Renal cortical epithelial cell (primary cell): ENCODE data around the gene PPP2R5C. TPM values are rescaled to one million over a fixed set of nuclear protein-coding genes. Genes with fewer than 3 reads are reported as not detected.
A peak's percentile ranks its signal among the peaks of the same experiment; 100 is the strongest.
"Not testable (repeated sequence)": the region's sequence is repeated elsewhere in the genome, so short reads cannot be mapped to it uniquely, and the experiment has no call there.

Experiments used
- DNase-seq: peaks from one replicate; pipeline ENCODE4 v3.0.0-alpha.2; 2011; ENCODE audit warnings: low read depth
- total RNA-seq: library from RNA; depleted of rRNA; stranded (reverse); fragments of >200 nt; gene quantifications from 2 replicates; pipeline ENCODE4 v1.2.3, GENCODE V29; 2014

PPP2R5C gene
- total RNA-seq, 1 donor from 2014 or later: 96.9 TPM

DNA sequence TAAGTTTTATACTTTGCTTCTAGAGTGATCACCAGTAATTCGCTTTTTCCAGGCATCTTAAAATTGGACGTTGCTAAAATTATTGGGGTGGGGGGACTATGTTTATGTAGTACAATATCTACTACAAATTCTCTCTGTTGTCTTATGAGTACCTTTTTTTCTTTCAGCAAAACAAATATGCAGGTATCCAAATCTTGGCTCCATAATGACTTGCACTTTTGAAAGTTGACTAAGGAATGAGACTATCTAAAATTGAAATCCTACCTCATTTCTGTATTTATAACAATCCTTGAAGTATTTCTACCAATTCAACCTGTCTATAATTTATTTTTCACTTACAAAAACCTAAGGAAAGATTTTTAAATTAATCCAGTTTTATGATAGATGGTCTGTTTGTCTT, 205.2 kb downstream of the PPP2R5C start:
- no peak for DNase-seq

DNA sequence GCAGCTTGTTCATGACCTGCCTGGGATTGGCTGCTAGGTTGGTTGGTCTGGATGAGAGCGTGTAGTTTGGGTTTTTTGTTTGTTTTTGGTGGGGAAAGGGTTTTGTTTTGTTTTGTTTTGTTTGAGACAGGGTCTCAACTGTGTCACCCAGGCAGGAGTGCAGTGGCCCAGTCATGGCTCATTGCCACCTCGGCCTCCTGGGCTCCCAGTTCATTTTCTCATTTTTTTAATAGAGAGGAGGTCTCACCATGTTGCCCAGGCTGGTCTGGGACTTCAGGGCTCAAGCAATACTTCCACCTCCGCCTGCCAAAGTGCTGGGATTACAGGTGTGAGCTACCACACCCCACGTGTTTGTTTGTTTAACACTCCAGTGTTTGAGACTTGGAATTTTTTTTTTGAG, 206.7 kb downstream of the PPP2R5C start:
- no peak for DNase-seq

DNA sequence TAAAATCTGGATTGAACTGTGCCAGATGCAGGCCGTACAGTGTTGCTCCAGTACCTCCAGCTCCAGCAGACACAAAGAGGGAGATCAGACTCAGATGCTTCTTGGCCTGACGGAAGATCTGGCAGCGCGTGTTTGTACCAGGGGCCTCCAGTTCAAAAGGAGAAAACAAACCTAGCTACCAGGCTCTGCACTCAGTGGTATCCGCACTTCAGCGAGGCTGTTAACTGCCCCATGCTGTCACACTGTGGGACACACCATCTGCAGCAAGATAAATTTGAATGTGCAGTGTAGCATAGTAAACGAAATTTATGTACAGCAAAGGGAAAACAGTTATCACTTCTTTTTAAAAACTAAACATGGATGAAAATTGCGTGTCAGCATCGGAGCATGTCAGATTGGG, 208.0 kb downstream of the PPP2R5C start:
- DNase-seq: no peak

DNA sequence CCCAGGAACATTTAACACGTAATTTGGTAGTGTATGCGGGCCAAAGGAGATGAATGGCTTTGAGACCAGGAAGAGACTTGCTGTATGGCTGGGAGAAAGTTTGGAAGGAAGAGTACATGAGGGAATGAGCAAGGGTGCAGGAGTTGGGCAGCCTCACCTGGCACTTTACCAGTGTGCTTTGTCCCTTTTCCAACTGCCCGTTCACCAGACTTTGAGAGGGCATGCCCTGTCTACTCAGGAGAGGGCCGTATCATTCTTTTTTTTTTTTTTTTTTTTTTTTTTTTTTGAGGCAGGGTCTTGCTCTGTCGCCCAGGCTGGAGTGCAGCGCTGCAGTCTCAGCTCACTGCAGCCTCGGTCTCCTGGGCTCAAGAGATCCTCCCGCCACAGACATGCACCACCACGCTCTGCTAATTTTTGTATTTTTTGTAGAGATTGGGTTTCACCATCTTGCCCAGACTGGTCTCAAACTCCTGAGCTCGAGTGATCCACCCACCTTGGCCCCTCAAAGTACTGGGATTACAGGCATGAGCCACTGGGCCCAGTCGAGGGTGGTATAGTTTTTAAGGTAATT, 209.4 kb downstream of the PPP2R5C start:
- DNase-seq: no peak

DNA sequence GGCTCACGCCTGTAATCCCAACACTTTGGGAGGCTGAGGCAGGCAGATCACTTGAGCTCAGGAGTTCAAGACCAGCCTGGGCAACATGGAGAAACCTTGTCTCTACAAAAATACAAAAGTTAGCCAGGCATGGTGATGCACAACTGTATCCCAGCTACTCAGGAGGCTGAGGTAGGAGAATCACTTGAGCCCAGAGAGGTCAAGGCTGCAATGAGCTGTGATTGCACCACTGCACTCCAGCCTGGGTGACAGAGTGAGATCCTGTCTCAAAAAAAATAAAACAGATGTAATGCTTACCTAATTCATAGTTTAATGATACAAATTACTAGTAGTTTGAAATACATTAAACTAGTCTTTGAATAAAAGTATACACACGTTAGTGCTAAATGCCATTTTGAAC, 209.9 kb downstream of the PPP2R5C start:
- DNase-seq: not testable (repeated sequence)

DNA sequence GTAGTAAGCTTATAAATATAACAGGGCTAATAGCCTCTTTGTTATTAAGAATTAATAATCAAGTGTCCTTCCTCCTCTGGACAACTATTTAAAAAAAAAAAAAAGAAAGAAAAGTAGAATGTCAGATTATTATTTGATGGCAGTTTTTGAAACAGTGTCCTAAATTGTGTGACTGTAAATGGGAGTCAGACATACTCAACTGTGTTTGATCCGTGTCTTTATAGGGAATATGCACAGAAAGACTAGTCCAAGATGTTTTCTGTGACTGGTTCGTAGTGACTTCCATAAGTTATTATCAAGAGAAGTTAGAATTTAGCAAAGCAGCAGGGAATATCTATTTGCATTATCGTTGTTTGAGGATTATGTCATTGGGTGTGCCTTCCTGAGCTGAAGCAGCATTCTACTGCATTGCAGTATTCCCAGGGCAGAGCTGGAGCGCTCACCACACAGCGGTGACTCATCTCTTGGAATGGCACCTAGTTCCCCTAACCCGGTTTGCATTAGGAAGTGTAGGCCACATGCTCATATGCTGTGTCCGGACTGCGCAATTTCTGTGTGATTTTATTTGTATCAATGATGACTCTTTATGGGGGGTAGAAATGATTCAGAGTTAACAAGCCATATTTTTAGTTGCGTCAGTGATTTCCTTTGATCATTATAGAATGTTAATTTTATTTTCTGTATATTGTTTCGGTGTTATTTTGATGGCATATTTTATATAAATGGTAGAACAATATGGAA, 210.8 kb downstream of the PPP2R5C start:
- peak; percentile 99 for DNase-seq

DNA sequence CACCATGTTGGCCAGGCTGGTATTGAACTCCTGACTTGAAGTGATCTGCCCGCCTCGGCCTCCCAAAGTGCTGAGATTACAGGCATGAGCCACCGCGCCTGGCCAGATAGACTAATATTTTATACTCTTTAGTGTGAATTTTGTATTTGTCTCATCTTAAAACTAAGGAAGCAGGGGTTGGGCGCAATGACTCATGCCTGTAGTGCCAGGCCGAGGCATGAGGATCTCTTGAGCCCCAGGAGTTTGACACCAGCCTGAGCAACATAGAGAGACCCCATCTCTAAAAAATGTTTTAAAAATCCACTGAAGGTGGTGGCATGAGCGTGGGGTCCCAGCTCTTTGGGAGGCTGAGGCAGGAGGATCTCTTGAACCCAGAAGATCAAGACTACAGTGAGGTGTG, 211.8 kb downstream of the PPP2R5C start:
- DNase-seq: no peak

DNA sequence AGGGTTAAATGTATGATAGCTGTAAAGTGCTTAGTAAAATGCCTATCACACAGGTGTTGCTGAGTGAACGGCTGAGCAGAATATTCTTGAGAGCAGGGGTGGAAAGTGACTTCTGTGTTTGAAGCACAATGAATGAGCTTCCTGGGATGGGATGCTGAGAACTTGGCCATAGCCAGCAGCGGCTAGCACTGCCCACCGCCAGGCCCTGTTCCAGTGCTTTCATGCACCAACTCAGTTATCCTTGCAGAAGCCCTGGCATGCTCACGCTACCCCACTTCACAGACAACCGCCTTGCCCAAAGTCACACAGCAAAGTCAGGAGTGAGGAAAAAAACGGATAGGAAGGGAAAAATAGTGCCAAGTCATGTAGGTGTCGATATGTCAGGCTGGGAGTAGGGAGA, 213.7 kb downstream of the PPP2R5C start:
- DNase-seq: no peak

Other genes starting within 250 kb of the PPP2R5C start
- gene DIO3, start 200.2 kb upstream of the PPP2R5C start, total RNA-seq: not detected in 2 replicates
- gene DYNC1H1, start 202.9 kb downstream of the PPP2R5C start, total RNA-seq: 304 and 1,526 TPM in 2 replicates